Activated CD4-positive, alpha-beta T cell treated with anti-CD3 and anti-CD28 coated beads for 36 hours (primary cell): ENCODE data around the gene SLBP. TPM values are rescaled to one million over a fixed set of nuclear protein-coding genes. Genes with fewer than 3 reads are reported as not detected.
A peak's percentile ranks its signal among the peaks of the same experiment; 100 is the strongest.

Experiments
- ATAC-seq: fragments of 200-7000 bp; cut with Tn5 transposase; one replicate; pipeline ENCODE4 v1.10.0; 2021; ENCODE audit warnings: mild to moderate bottlenecking, moderate library complexity
- CTCF ChIA-PET: fragments of 350-600 bp; sonication (Branson Sonifier 250); formaldehyde crosslinking; loops from one replicate; lab custom pipeline; 2021; ENCODE audit warnings: antibody characterized with exemption; lab: Charles Lee
- POLR2A ChIA-PET: fragments of 350-600 bp; sonication (Branson Sonifier 250); formaldehyde crosslinking; loops from one replicate; lab custom pipeline; 2021; ENCODE audit warnings: antibody characterized with exemption, inconsistent platforms; lab: Charles Lee
- DNase-seq: peaks from one replicate; pipeline ENCODE4 v3.0.0-alpha.2; 2020
- H3K27ac Mint-ChIP-seq: one replicate; pipeline ENCODE4 v1.8.0; 2021; ENCODE audit warnings: mixed read lengths
- H3K27me3 Mint-ChIP-seq: one replicate; pipeline ENCODE4 v1.8.0; 2021; ENCODE audit warnings: mixed read lengths
- H3K36me3 Mint-ChIP-seq: one replicate; pipeline ENCODE4 v1.8.0; 2021; ENCODE audit warnings: low read depth, mixed read lengths
- H3K4me1 Mint-ChIP-seq: one replicate; pipeline ENCODE4 v1.8.0; 2021; ENCODE audit warnings: mixed read lengths
- H3K4me3 Mint-ChIP-seq: one replicate; pipeline ENCODE4 v1.8.0; 2021; ENCODE audit warnings: mild to moderate bottlenecking, moderate library complexity, mixed read lengths
- H3K9me3 Mint-ChIP-seq: one replicate; pipeline ENCODE4 v1.8.0; 2021; ENCODE audit warnings: low read depth, mixed read lengths
- intact Hi-C, 2 experiments: fragments of 100-400 bp; cut with DNase I in 1 of 2; cut with micrococcal nuclease in 1 of 2; formaldehyde crosslinking; loops; one replicate each; pipeline versions ENCODE4 v1.14.2 to v1.15.1; 2022 to 2024; cut with DNase I, micrococcal nuclease
- total RNA-seq, 2 experiments: library from RNA; stranded (reverse); gene quantifications; one replicate each; pipeline ENCODE4 v1.2.3, GENCODE V29; 2021

SLBP gene
- total RNA-seq, 2 experiments from 2014 or later: 113 to 134 TPM

- Mint-ChIP-seq H3K4me3 (no peak overlapping the region), H3K27me3 (no peaks in the 10 kb centered on the region), H3K4me1 (no peaks in the 10 kb centered on the region), H3K27ac (no peak overlapping the region), H3K9me3 (peaks cover 4% of the 10 kb centered on the region), H3K36me3 (peaks cover 69% of the 10 kb centered on the region)
- intact Hi-C loops: no loop called here
- DNase-seq (no peak), ATAC-seq (no peak)
- ChIA-PET CTCF (interaction anchor here (1.8 to 3.5 kb wide), 2 partner anchors 9 to 46 kb away, joined by 5 to 11 read pairs; no protein-coding TSS in a partner anchor), POLR2A (no interaction called here)
These were observed 27.2 kb upstream of the SLBP start for GRCh38 chr4:1739358-1739757.

GRCh38 chr4:1738410-1738809 is 26.3 kb upstream of the SLBP start:
- no peaks in the 10 kb centered on the region for H3K27me3 Mint-ChIP-seq
- no peak overlapping the region for H3K27ac Mint-ChIP-seq
- ATAC-seq: no peak
- peaks cover 4% of the 10 kb centered on the region for H3K9me3 Mint-ChIP-seq
- ChIA-PET POLR2A (no interaction called here), CTCF (no interaction called here)
- peaks cover 65% of the 10 kb centered on the region for H3K36me3 Mint-ChIP-seq
- DNase-seq: no peak
- H3K4me1 Mint-ChIP-seq: no peaks in the 10 kb centered on the region
- H3K4me3 Mint-ChIP-seq: no peak overlapping the region
- intact Hi-C loops: no loop called here

DNA sequence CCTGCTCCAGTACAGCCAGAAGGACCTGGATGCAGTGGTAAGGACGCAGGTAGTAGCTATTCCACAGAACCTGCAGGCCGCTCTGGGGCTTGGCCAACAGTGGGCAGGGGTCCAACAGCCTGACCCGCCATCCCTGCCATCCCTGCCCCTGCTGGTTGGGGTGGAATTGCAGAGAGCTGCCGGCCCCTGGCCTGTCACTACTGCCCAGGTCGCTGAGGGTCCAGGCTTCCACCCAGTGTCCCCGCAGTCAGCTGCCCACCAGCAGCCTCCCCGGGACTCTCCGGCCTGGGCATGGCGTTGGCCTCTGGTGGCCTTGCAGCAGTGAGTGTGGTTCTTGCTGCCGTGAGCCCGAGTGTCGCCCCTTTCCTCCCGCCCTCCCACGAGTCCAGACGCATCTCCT is 25.5 kb upstream of the SLBP start:
- H3K9me3 Mint-ChIP-seq: peaks cover 4% of the 10 kb centered on the region
- no peak overlapping the region for H3K4me3 Mint-ChIP-seq
- H3K4me1 Mint-ChIP-seq: no peaks in the 10 kb centered on the region
- ChIA-PET POLR2A (no interaction called here), CTCF (no interaction called here)
- intact Hi-C loops: no loop called here
- ATAC-seq: no peak
- H3K27ac Mint-ChIP-seq: no peak overlapping the region
- peaks cover 71% of the 10 kb centered on the region for H3K36me3 Mint-ChIP-seq
- DNase-seq: no peak
- H3K27me3 Mint-ChIP-seq: no peaks in the 10 kb centered on the region

DNA sequence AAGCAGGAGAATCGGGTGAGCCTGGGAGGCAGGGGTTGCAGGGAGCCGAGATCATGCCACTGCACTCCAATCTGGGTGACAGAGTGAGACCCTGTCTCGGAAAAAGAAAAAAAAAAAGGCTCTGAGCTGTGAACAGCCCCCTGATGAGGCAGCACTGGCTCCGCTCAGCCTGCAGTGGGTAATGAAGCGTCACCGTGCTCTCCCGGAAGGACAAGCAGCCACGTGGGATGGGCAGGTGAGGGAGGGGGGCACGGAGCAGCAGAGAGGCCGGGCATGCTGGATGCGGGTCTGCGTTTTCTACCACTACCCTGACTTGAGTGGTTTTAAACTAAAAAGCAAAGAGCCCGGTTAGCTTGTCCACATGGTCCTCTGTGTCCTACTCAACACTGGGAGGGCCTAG is 24.7 kb upstream of the SLBP start:
- peaks cover under 1% of the 10 kb centered on the region for H3K4me1 Mint-ChIP-seq
- intact Hi-C loops: no loop called here
- peaks cover 75% of the 10 kb centered on the region for H3K36me3 Mint-ChIP-seq
- no peak overlapping the region for H3K4me3 Mint-ChIP-seq
- no peak for DNase-seq
- H3K9me3 Mint-ChIP-seq: peaks cover 4% of the 10 kb centered on the region
- ChIA-PET POLR2A (no interaction called here), CTCF (interaction anchor here (0.7 kb wide), 1 partner anchor 44 kb away, joined by 3 read pairs; no protein-coding TSS in a partner anchor)
- H3K27me3 Mint-ChIP-seq: no peaks in the 10 kb centered on the region
- ATAC-seq: no peak
- H3K27ac Mint-ChIP-seq: no peak overlapping the region

GRCh38 chr4:1735215-1735614 is 23.1 kb upstream of the SLBP start:
- H3K4me1 Mint-ChIP-seq: peaks cover 15% of the 10 kb centered on the region
- POLR2A ChIA-PET: no interaction called here
- H3K4me3 Mint-ChIP-seq: no peak overlapping the region
- CTCF ChIA-PET: interaction anchor here (1.7 kb wide), 1 partner anchor 11 kb away, joined by 4 read pairs; no protein-coding TSS in a partner anchor
- H3K36me3 Mint-ChIP-seq: peaks cover 72% of the 10 kb centered on the region
- no peak overlapping the region for H3K27ac Mint-ChIP-seq
- ATAC-seq: no peak
- peaks cover 4% of the 10 kb centered on the region for H3K9me3 Mint-ChIP-seq
- H3K27me3 Mint-ChIP-seq: no peaks in the 10 kb centered on the region
- no peak for DNase-seq
- intact Hi-C loops: no loop called here

DNA sequence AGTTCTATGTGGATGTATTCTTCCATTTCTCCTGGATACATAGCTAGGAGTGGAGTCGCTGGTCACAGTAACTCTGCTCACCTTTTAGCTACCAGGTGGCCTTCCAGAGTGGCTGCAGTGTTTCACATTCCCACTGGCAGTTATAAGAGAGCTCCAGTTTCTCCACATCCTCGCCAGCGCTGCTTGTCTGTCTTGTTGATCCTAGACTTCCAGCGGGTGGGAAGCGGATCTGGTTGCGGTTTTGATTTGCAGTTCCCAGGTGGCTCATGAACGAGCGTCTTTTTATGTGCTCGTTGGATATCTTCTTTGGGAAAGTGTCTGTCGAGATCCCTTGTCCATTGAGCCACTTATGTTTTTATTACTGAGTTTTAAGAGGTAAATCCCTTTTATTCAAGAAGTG is 20.8 kb upstream of the SLBP start:
- ChIA-PET CTCF (interaction anchor here (0.8 kb wide), 1 partner anchor 65 kb away, joined by 3 read pairs; no protein-coding TSS in a partner anchor), POLR2A (interaction anchor here (0.8 kb wide), 1 partner anchor 12 kb away, joined by 3 read pairs; the partner anchor contains the start of genes TACC3 and TMEM129)
- ATAC-seq (no peak), DNase-seq (no peak)
- H3K9me3 Mint-ChIP-seq: no peaks in the 10 kb centered on the region
- peaks cover 79% of the 10 kb centered on the region for H3K36me3 Mint-ChIP-seq
- intact Hi-C loops: no loop called here
- H3K4me3 Mint-ChIP-seq: no peak overlapping the region
- peaks cover 33% of the 10 kb centered on the region for H3K4me1 Mint-ChIP-seq
- no peak overlapping the region for H3K27ac Mint-ChIP-seq
- H3K27me3 Mint-ChIP-seq: no peaks in the 10 kb centered on the region

- H3K4me3 Mint-ChIP-seq: no peak overlapping the region
- POLR2A ChIA-PET: interaction anchor here (0.6 to 2.6 kb wide), 2 partner anchors 38 to 49 kb away, joined by 3 to 10 read pairs; no protein-coding TSS in a partner anchor
- ATAC-seq (peak; percentile 84), DNase-seq (peak; percentile 50)
- H3K27ac Mint-ChIP-seq: peak overlapping the region; percentile 33
- H3K27me3 Mint-ChIP-seq: no peaks in the 10 kb centered on the region
- CTCF ChIA-PET: interaction anchor here (2.8 to 13.1 kb wide), 2 partner anchors 12 to 38 kb away, joined by 19 to 196 read pairs; partner anchors contain the start of genes TACC3 and TMEM129
- H3K36me3 Mint-ChIP-seq: peaks cover 78% of the 10 kb centered on the region
- H3K4me1 Mint-ChIP-seq: peaks cover 48% of the 10 kb centered on the region
- H3K9me3 Mint-ChIP-seq: no peaks in the 10 kb centered on the region
- intact Hi-C loops: no loop called here
These were observed 19.1 kb upstream of the SLBP start for GRCh38 chr4:1731180-1731579.

GRCh38 chr4:1730532-1731135 is 18.5 kb upstream of the SLBP start:
- ChIA-PET POLR2A (interaction anchor here (0.6 to 2.6 kb wide), 2 partner anchors 37 to 48 kb away, joined by 3 to 10 read pairs; no protein-coding TSS in a partner anchor), CTCF (interaction anchor here (0.7 to 13.1 kb wide), 11 partner anchors 11 to 124 kb away, joined by 3 to 196 read pairs (median 3); partner anchors contain the start of genes SLBP, TACC3 and TMEM129)
- no peak overlapping the region for H3K4me3 Mint-ChIP-seq
- H3K27me3 Mint-ChIP-seq: no peaks in the 10 kb centered on the region
- ATAC-seq (no peak), DNase-seq (no peak)
- intact Hi-C loops: no loop called here
- H3K36me3 Mint-ChIP-seq: peaks cover 75% of the 10 kb centered on the region
- peaks cover 51% of the 10 kb centered on the region for H3K4me1 Mint-ChIP-seq
- H3K9me3 Mint-ChIP-seq: no peaks in the 10 kb centered on the region
- no peak overlapping the region for H3K27ac Mint-ChIP-seq

DNA sequence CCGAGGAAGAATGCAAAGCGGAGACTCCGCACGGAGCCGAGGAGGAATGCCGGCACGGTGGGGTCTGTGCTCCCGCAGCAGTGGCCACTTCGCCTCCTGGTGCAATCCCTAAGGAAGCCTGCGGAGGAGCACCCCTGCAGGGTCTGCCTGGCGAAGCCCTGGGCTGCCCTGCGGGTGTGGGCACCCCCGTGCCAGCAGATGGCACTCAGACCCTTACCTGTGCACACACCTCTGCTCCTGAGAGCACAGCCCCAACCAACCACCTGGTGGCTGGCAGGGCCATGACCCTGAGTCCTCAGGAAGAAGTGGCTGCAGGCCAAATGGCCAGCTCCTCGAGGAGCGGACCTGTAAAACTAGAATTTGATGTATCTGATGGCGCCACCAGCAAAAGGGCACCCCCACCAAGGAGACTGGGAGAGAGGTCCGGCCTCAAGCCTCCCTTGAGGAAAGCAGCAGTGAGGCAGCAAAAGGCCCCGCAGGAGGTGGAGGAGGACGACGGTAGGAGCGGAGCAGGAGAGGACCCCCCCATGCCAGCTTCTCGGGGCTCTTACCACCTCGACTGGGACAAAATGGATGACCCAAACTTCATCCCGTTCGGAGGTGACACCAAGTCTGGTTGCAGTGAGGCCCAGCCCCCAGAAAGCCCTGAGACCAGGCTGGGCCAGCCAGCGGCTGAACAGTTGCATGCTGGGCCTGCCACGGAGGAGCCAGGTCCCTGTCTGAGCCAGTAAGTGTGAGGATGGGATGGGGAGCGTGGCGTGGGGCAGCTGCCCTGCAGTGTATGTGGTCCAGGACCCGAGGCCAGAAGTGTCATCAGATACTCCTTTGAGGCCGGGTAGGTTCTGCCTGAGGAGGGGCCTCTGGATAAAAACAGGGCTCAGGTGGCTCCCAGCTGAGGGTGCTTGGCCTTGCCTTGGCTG is 16.2 kb upstream of the SLBP start:
- H3K27me3 Mint-ChIP-seq: no peaks in the 10 kb centered on the region
- H3K27ac Mint-ChIP-seq: no peak overlapping the region
- DNase-seq (no peak), ATAC-seq (no peak)
- POLR2A ChIA-PET: interaction anchor here (0.6 to 2.6 kb wide), 2 partner anchors 35 to 120 kb away, joined by 5 to 10 read pairs; no protein-coding TSS in a partner anchor
- peaks cover 69% of the 10 kb centered on the region for H3K4me1 Mint-ChIP-seq
- H3K36me3 Mint-ChIP-seq: peaks cover 85% of the 10 kb centered on the region
- no peaks in the 10 kb centered on the region for H3K9me3 Mint-ChIP-seq
- CTCF ChIA-PET: interaction anchor here (0.9 to 13.1 kb wide), 6 partner anchors 14 to 47 kb away, joined by 3 to 196 read pairs (median 5); no protein-coding TSS in a partner anchor
- intact Hi-C loops: no loop called here
- H3K4me3 Mint-ChIP-seq: no peak overlapping the region

GRCh38 chr4:1727117-1728031 is 15.3 kb upstream of the SLBP start:
- ChIA-PET CTCF (interaction anchor here (0.9 to 13.1 kb wide), 10 partner anchors 13 to 44 kb away, joined by 3 to 196 read pairs (median 4); no protein-coding TSS in a partner anchor), POLR2A (interaction anchor here (0.6 to 1.3 kb wide), 2 partner anchors 34 to 120 kb away, joined by 4 to 5 read pairs; no protein-coding TSS in a partner anchor)
- ATAC-seq: no peak
- DNase-seq: no peak
- Mint-ChIP-seq H3K4me1 (peaks cover 79% of the 10 kb centered on the region), H3K36me3 (peaks cover 85% of the 10 kb centered on the region), H3K27me3 (no peaks in the 10 kb centered on the region), H3K27ac (no peak overlapping the region), H3K4me3 (no peak overlapping the region), H3K9me3 (no peaks in the 10 kb centered on the region)
- intact Hi-C loops: loop anchor here in 1 of 2 experiments (2.0 kb wide), 1 partner anchor 15 kb away; the partner anchor contains the start of gene SLBP
